Right lobe of liver (tissue), 4 donors: Measurements from ENCODE around the gene NLRP5.

Source experiments
- CTCF ChIP-seq, 4 donors: fragments of 200-600 bp in 3 of 4; fragments of 450-650 bp in 1 of 4; IDR thresholded peaks; one replicate each; pipeline versions ENCODE4 v1.5.1 to v1.8.0; 2016 to 2022; ENCODE audit warnings: antibody characterized with exemption in 4 of 4, mild to moderate bottlenecking in 2 of 4
- POLR2A ChIP-seq: fragments of 450-650 bp; IDR thresholded peaks from one replicate; pipeline ENCODE4 v1.6.1; 2017; ENCODE audit warnings: antibody characterized with exemption, mild to moderate bottlenecking
- donor health status: DM: no; HTN: no; CAD: no.
- donor health status: DM: no; HTN: no; CAD: no.
- donor health status: DM: no; HTN: yes; CAD: no.

GRCh38 chr19:56091066-56091490 lies 104.5 kb downstream of the NLRP5 start:
- TF ChIP-seq POLR2A (no peak), CTCF (IDR thresholded peaks at IDR 0.05) (no peak)
